Astrocyte of the cerebellum (primary cell): ENCODE data around the gene CEP295NL.
"Not testable (repeated sequence)": the region's sequence is repeated elsewhere in the genome, so short reads cannot be mapped to it uniquely, and the experiment has no call there.

ENCODE experiments used
- DNase-seq: peaks from one replicate; pipeline ENCODE4 v3.0.0-alpha.2; 2011; ENCODE audit warnings: low read depth
- H3K4me3 ChIP-seq: 2 replicates; pipeline ENCODE4 v1.5.1; 2011; ENCODE audit warnings: mild to moderate bottlenecking, low read depth, low read length, moderate library complexity
- in situ Hi-C: cut with HindIII; loops from 2 replicates; pipeline ENCODE4 v1.10.0; 2017; ENCODE audit warnings: low sequenced_read_pairs
- TF ChIP-seq, protein P1 (sequence below): IDR thresholded peaks from 2 replicates; pipeline ENCODE4 v1.5.1; 2012; ENCODE audit warnings: low read length, low read depth, moderate library complexity, mild to moderate bottlenecking; ENCODE audit errors: missing control alignments

Gene CEP295NL

DNA sequence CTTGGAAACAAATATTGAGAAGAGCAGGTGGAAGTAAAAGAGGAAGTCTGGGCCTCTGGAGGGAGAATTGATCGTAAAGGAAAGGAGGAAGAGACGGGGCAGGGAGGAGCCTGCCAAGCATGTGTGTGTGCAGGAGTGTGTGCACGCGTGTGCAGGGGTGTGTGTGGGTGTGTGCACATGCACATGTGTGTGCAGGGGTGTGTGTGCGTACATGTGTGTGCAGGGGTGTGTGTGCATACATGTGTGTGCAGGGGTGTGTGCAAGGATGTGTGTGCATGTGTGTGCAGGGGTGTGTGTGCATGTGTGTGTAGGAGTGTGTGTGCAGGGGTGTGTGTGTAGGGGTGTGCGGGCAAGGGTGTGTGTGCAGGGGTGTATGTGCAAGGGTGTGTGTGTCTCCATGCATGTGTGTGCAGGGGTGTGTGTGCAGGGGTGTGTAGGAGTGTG, 10.0 kb downstream of the CEP295NL start:
- in situ Hi-C loops = no loop called here
- TF ChIP-seq, protein P1, sequence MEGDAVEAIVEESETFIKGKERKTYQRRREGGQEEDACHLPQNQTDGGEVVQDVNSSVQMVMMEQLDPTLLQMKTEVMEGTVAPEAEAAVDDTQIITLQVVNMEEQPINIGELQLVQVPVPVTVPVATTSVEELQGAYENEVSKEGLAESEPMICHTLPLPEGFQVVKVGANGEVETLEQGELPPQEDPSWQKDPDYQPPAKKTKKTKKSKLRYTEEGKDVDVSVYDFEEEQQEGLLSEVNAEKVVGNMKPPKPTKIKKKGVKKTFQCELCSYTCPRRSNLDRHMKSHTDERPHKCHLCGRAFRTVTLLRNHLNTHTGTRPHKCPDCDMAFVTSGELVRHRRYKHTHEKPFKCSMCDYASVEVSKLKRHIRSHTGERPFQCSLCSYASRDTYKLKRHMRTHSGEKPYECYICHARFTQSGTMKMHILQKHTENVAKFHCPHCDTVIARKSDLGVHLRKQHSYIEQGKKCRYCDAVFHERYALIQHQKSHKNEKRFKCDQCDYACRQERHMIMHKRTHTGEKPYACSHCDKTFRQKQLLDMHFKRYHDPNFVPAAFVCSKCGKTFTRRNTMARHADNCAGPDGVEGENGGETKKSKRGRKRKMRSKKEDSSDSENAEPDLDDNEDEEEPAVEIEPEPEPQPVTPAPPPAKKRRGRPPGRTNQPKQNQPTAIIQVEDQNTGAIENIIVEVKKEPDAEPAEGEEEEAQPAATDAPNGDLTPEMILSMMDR = no peak
- DNase-seq = no peak
- no peak overlapping the region for H3K4me3 ChIP-seq

DNA sequence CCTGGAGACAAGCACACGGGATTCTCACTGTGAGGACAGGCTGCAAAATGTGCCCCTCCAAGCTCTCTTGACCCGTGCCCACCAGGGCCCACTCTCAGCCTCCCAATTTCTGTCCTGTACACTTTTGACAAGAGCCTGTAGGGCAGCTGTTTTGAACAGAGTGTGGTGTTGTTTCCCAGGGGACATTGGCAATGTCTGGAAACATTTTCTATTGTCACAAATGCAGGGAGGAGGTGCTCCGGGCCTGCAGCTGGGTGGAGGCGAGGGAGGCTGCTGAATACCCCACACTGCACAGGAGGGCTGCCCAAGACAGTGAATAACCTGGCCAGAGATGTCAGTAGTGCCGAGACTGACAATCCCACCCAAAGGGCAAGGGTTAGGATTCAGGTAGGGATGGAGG, 10.5 kb downstream of the CEP295NL start:
- no peak for DNase-seq
- no peak overlapping the region for H3K4me3 ChIP-seq
- TF ChIP-seq, protein P1 = no peak
- in situ Hi-C loops = no loop called here

DNA sequence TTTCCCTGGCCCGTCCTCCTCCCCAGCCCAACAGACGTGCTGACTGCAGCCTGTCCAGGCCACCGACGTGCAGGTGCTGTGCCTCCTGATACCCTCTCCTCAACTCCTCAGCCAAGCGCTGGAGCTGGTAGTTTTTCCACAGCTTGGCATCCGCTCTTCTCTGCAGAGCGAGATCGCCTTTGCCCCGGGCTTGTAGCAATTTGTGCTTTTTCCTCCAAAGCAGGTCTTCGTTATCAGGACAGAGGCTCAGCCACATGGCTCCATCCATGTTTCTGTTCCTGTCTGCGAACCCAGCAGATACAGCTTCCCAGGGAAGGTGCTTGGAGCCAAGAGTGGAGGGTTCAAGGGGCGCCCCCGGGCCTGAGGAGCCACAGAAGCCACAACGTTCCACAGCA, 10.9 kb downstream of the CEP295NL start:
- TF ChIP-seq, protein P1 = no peak
- H3K4me3 ChIP-seq = no peak overlapping the region
- DNase-seq = no peak
- in situ Hi-C loops = no loop called here

DNA sequence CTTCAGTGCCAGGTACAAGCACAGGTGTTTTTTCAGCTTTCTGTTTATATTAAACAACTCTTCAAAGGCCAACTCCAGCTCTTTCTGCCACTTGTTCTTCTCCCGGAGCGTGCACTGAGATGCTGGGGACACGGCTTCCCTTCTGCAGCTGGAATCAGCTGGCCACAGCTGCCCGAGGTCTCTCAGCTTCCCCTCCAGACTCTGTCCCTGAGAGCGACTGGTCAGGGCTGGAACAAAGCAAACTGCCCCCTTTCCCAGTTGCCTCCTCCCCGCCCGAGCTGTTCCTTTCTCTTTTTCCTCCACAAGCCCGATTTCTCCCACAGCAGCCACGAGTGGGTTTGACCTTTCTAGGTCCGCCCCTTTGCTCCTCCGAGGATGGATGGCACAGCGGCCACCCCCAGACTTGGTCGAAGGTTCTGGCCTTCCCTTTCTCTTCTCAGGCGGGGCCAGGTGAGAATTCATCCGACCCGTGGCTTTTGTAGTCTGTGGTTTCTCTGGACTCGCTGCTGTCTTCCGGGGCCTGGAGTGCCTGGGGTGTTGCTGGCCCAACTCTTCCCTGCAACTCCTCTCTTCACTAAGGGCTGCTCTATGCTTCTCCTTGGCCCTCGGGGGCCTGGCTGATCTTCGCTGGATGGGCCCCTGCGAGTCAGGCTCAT, 11.5 kb downstream of the CEP295NL start:
- TF ChIP-seq, protein P1 = no peak
- in situ Hi-C loops = no loop called here
- no peak overlapping the region for H3K4me3 ChIP-seq
- no peak for DNase-seq

DNA sequence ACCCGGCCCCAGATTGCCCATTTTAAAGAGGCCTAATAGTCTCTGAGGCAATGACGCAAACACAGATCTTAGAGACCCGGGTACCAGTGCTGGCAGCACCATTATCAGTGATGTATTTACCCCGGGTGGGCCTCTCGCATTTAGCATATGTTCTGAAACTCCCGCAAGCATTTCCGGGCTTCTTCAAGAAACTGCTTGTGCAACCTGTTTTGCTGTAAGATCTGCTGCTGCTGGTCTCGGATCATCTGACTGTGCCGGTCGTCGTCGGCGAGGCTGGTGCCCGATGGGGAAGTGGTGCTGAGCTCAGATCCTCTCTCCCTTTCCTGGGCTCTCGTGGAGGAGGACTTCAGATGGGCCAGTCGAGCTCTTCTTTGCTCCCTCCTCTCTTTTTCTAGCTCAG, 12.5 kb downstream of the CEP295NL start:
- TF ChIP-seq, protein P1 = no peak
- no peak overlapping the region for H3K4me3 ChIP-seq
- in situ Hi-C loops = no loop called here
- DNase-seq = no peak

DNA sequence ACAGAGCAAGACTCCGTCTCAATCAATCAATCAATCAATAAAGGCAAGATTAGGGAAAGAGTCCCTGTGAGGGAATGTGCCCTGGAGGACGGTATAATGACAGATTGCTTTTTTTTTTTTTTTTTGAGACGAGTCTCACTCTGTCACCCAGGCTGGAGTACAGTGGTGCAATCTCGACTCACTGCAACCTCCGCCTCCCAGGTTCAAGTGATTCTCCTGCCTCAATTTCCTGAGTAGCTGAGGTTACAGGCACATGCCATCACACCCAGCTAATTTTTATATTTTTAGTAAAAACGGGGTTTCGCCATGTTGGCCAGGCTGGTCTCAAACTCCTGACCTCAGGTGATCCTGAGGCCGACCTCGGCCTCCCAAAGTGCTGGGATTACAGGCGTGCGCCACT, 12.9 kb downstream of the CEP295NL start:
- H3K4me3 ChIP-seq, in situ Hi-C loops, DNase-seq: not testable (repeated sequence)

DNA sequence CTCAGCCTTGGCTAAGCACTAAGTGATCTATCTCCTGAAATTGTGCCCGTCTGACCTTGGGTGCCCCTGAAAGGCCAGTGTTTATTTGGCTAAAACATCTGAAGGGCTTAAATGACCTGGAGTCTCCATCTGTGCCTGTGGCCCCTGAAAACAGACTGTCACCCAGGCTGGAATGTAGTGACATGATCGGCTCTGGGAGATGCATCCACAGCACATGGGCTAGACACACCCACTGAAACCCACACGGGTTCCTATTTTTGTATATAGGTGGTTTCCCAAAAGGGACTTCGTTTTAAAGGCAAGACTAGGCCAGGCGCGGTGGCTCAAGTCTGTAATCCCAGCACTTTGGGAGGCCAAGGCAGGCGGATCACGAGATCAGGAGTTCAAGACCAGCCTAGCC, 13.5 kb downstream of the CEP295NL start:
- TF ChIP-seq, protein P1 = no peak
- in situ Hi-C loops = no loop called here
- H3K4me3 ChIP-seq = no peak overlapping the region
- DNase-seq = no peak
